PC-3 (cell line): Measurements from ENCODE around the gene MYOZ1. TPM values are rescaled to one million over a fixed set of nuclear protein-coding genes. Genes with fewer than 3 reads are reported as not detected.

Experiments used
- ATAC-seq: fragments of 200-7000 bp; cut with Tn5 transposase; 2 replicates; pipeline ENCODE4 v1.9.1; 2020; ENCODE audit warnings: mild to moderate bottlenecking, moderate library complexity
- BruUV-seq: library from RNA; stranded (reverse); fragments of 400-500 nt; replicated peaks from 2 replicates; lab custom pipeline; 2021; lab: Mats Ljungman, UMichigan
- CTCF ChIA-PET: fragments of 300-600 bp; sonication (Branson Sonifier 250); formaldehyde crosslinking; loops from one replicate; lab custom pipeline; 2022; ENCODE audit warnings: antibody characterized with exemption; lab: Charles Lee
- POLR2A ChIA-PET: fragments of 300-600 bp; sonication (Branson Sonifier 250); formaldehyde crosslinking; loops from one replicate; lab custom pipeline; 2022; ENCODE audit warnings: antibody characterized with exemption; ENCODE audit not compliant: unreplicated experiment; lab: Charles Lee
- DNase-seq: peaks from one replicate; pipeline ENCODE4 v3.0.0-alpha.2; 2015
- H2AFZ ChIP-seq: fragments of 300-600 bp; sonication (generic); 2 replicates; pipeline ENCODE4 v1.6.0; 2016; ENCODE audit warnings: antibody characterized with exemption, low read length
- H3F3A ChIP-seq: fragments of 300-600 bp; sonication (generic); one replicate; pipeline ENCODE4 v1.6.0; 2017; ENCODE audit warnings: antibody characterized with exemption, low read length, control low read depth, mild to moderate bottlenecking; ENCODE audit not compliant: unreplicated experiment
- H3K27ac ChIP-seq: fragments of 300-600 bp; sonication (generic); 2 replicates; pipeline ENCODE4 v1.5.1; 2016; ENCODE audit warnings: mild to moderate bottlenecking, low read length
- H3K27me3 ChIP-seq: fragments of 300-600 bp; sonication (generic); 2 replicates; pipeline ENCODE4 v1.6.1; 2016; ENCODE audit warnings: low read length, mixed read lengths
- H3K36me3 ChIP-seq: fragments of 300-600 bp; sonication (generic); 2 replicates; pipeline ENCODE4 v1.6.1; 2016; ENCODE audit warnings: low read depth, mixed run types, low read length, mixed read lengths
- H3K4me1 ChIP-seq: fragments of 300-600 bp; sonication (generic); 2 replicates; pipeline ENCODE4 v1.5.1; 2016; ENCODE audit warnings: low read length; ENCODE audit not compliant: insufficient read depth
- H3K4me2 ChIP-seq: fragments of 300-600 bp; sonication (generic); 2 replicates; pipeline ENCODE4 v1.6.0; 2016; ENCODE audit warnings: low read length
- H3K4me3 ChIP-seq: fragments of 300-600 bp; sonication (generic); 2 replicates; pipeline ENCODE4 v1.5.1; 2016; ENCODE audit warnings: mild to moderate bottlenecking, low read length, mixed read lengths
- H3K79me2 ChIP-seq: fragments of 300-600 bp; sonication (generic); 2 replicates; pipeline ENCODE4 v1.6.1; 2017; ENCODE audit warnings: low read length, mixed read lengths
- H3K9ac ChIP-seq: fragments of 300-600 bp; sonication (generic); 2 replicates; pipeline ENCODE4 v1.6.0; 2016; ENCODE audit warnings: mild to moderate bottlenecking, low read length
- H3K9me2 ChIP-seq: fragments of 300-600 bp; sonication (generic); replicated peaks from 2 replicates; pipeline ENCODE4 v1.6.1; 2016; ENCODE audit warnings: mixed run types, low read length, mixed read lengths
- H3K9me3 ChIP-seq: fragments of 300-600 bp; sonication (generic); 2 replicates; pipeline ENCODE4 v1.6.1; 2016; ENCODE audit warnings: low read length, mixed read lengths
- H4K20me1 ChIP-seq: fragments of 300-600 bp; sonication (generic); 2 replicates; pipeline ENCODE4 v1.6.1; 2016; ENCODE audit warnings: low read length, mixed read lengths
- EZH2 ChIP-seq: fragments of 300-600 bp; sonication (generic); IDR thresholded peaks from one replicate; pipeline ENCODE4 v1.6.1; 2017; ENCODE audit warnings: antibody characterized with exemption, mild to moderate bottlenecking, low read length; ENCODE audit not compliant: unreplicated experiment
- EZH2phosphoT487 ChIP-seq: fragments of 300-600 bp; sonication (generic); IDR thresholded peaks from 2 replicates; pipeline ENCODE4 v1.6.1; 2018; ENCODE audit warnings: mild to moderate bottlenecking, antibody characterized with exemption, low read length, borderline replicate concordance
- intact Hi-C: fragments of 100-400 bp; cut with micrococcal nuclease; formaldehyde crosslinking; loops from 2 replicates; pipeline ENCODE4 v1.9.0; 2023
- total RNA-seq: library from RNA; depleted of rRNA; stranded (reverse); fragments of >200 nt; gene quantifications from 2 replicates; pipeline ENCODE4 v1.2.3, GENCODE V29; 2014
- TF ChIP-seq, protein P1 (sequence below): fragments of 300-600 bp; sonication (generic); conservative IDR thresholded peaks from 2 replicates; pipeline ENCODE4 v1.5.1; 2017; ENCODE audit warnings: antibody characterized with exemption, low read depth, mild to moderate bottlenecking, low read length

MYOZ1 gene
- total RNA-seq, 1 experiment from 2014 or later = not detected

- Histone ChIP-seq H3K9ac (no peak overlapping the region), H3K27me3 (no peaks in the 10 kb centered on the region), H3K36me3 (no peaks in the 10 kb centered on the region), H3F3A (no peaks in the 10 kb centered on the region), H3K4me1 (no peaks in the 10 kb centered on the region), H3K79me2 (no peaks in the 10 kb centered on the region), H2AFZ (no peak overlapping the region), H3K4me2 (no peak overlapping the region), H3K9me3 (no peaks in the 10 kb centered on the region), H3K9me2 (no peaks in the 10 kb centered on the region), H3K4me3 (no peak overlapping the region), H4K20me1 (no peaks in the 10 kb centered on the region), H3K27ac (no peak overlapping the region)
- BruUV-seq = no TSS peak
- no peak for TF ChIP-seq EZH2
- TF ChIP-seq, protein P1, sequence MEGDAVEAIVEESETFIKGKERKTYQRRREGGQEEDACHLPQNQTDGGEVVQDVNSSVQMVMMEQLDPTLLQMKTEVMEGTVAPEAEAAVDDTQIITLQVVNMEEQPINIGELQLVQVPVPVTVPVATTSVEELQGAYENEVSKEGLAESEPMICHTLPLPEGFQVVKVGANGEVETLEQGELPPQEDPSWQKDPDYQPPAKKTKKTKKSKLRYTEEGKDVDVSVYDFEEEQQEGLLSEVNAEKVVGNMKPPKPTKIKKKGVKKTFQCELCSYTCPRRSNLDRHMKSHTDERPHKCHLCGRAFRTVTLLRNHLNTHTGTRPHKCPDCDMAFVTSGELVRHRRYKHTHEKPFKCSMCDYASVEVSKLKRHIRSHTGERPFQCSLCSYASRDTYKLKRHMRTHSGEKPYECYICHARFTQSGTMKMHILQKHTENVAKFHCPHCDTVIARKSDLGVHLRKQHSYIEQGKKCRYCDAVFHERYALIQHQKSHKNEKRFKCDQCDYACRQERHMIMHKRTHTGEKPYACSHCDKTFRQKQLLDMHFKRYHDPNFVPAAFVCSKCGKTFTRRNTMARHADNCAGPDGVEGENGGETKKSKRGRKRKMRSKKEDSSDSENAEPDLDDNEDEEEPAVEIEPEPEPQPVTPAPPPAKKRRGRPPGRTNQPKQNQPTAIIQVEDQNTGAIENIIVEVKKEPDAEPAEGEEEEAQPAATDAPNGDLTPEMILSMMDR = peak; percentile 95
- CTCF ChIA-PET = interaction anchor here (0.6 to 1.5 kb wide), 11 partner anchors 52 to 225 kb away, joined by 3 to 10 read pairs (median 4); partner anchors contain the start of gene SEC24C
- peak; percentile 95 for ATAC-seq
- intact Hi-C loops = loop anchor here (1.0 to 10.0 kb wide), 5 partner anchors 77 to 291 kb away; partner anchors contain the start of genes SEC24C and ZSWIM8
- DNase-seq = peak; percentile 89
- POLR2A ChIA-PET = interaction anchor here (0.6 kb wide), 2 partner anchors 112 to 116 kb away, joined by 3 read pairs; no protein-coding TSS in a partner anchor
Measured at GRCh38 chr10:73653701-73654100, 12.4 kb upstream of the MYOZ1 start.

- no TSS peak for BruUV-seq
- ChIA-PET CTCF (interaction anchor here (1.5 kb wide), 1 partner anchor 120 kb away, joined by 10 read pairs; a partner anchor contains a TSS), POLR2A (interaction anchor here (0.6 kb wide), 1 partner anchor 112 kb away, joined by 3 read pairs; no protein-coding TSS in a partner anchor)
- Histone ChIP-seq H3K4me3 (no peak overlapping the region), H3K9me2 (no peaks in the 10 kb centered on the region), H4K20me1 (no peaks in the 10 kb centered on the region), H3K36me3 (no peaks in the 10 kb centered on the region), H3K9ac (no peak overlapping the region), H3K4me2 (no peak overlapping the region), H3K27me3 (no peaks in the 10 kb centered on the region), H3K79me2 (no peaks in the 10 kb centered on the region), H3K9me3 (no peaks in the 10 kb centered on the region), H3K4me1 (no peaks in the 10 kb centered on the region), H3F3A (no peaks in the 10 kb centered on the region), H3K27ac (no peak overlapping the region), H2AFZ (no peak overlapping the region)
- intact Hi-C loops = loop anchor here (1.0 to 10.0 kb wide), 4 partner anchors 77 to 292 kb away; partner anchors contain the start of gene ZSWIM8
- TF ChIP-seq EZH2 (no peak), EZH2phosphoT487 (no peak)
- TF ChIP-seq, protein P1 = no peak
- DNase-seq (no peak), ATAC-seq (no peak)
Measured at GRCh38 chr10:73653195-73653594, 11.9 kb upstream of the MYOZ1 start.
